HG03558 (cell line): ENCODE data around the gene IGF2BP1.

ENCODE experiments used
- ATAC-seq: cut with Tn5 transposase; IDR thresholded peaks from one replicate; pipeline ENCODE4 v1.9.1; 2021; ENCODE audit warnings: moderate number of reproducible peaks; ENCODE audit not compliant: unreplicated experiment; ENCODE audit errors: extremely low read depth

The IGF2BP1 gene

DNA sequence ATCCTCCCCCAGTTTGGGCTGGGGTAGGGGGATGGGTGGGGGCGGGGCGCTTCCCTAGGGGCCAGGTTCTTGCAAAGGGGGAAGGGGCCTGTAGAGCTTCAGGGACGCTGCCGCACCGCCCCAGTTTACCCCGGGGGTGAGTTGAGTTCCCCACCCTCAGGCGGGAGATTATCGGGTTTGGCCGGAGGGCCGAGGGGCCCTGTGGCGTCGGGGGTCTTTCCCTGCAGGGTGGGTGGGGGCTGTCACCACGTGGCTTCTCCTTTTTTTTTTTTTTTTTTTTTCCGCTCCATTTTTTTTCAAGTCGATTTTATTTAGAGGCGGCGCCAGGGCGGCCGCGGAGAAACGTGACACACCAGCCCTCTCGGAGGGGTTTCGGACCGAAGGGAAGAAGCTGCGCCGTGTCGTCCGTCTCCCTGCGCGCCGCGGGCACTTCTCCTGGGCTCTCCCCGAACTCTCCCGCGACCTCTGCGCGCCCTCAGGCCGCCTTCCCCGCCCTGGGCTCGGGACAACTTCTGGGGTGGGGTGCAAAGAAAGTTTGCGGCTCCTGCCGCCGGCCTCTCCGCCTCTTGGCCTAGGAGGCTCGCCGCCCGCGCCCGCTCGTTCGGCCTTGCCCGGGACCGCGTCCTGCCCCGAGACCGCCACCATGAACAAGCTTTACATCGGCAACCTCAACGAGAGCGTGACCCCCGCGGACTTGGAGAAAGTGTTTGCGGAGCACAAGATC is at the start of gene IGF2BP1:
Gene IGF2BP1 (plus strand): TSS at position 283 of the 724 bp plus-strand sequence. CDS start 361 bp downstream, at position 644.
- no peak for ATAC-seq

GRCh38 chr17:48951572-48951971 is 45.6 kb upstream of the IGF2BP1 start:
- ATAC-seq, result no peak

DNA sequence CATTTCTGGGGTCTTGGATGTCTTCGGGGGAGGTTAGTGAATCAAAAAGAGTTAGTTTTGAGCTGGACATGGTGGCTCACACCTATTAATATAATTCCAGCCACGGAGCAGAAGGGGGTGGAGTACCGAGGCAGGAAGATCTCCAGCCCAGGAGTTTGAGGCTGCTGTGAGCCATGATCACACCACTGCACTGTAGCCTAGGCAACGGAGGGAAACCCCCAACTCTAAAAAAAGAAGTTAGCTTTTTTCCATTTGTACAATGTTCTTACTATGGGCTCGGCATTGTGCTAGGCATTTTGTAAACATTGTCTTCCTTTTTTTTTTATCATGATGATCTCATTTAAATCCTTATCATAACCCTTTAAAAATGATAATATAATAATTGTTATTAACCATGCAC is 44.3 kb upstream of the IGF2BP1 start:
- no peak for ATAC-seq

GRCh38 chr17:48954300-48954755 is 42.9 kb upstream of the IGF2BP1 start:
- ATAC-seq, result no peak

- no peak for ATAC-seq
Measured at GRCh38 chr17:48960834-48961515, 36.2 kb upstream of the IGF2BP1 start.

DNA sequence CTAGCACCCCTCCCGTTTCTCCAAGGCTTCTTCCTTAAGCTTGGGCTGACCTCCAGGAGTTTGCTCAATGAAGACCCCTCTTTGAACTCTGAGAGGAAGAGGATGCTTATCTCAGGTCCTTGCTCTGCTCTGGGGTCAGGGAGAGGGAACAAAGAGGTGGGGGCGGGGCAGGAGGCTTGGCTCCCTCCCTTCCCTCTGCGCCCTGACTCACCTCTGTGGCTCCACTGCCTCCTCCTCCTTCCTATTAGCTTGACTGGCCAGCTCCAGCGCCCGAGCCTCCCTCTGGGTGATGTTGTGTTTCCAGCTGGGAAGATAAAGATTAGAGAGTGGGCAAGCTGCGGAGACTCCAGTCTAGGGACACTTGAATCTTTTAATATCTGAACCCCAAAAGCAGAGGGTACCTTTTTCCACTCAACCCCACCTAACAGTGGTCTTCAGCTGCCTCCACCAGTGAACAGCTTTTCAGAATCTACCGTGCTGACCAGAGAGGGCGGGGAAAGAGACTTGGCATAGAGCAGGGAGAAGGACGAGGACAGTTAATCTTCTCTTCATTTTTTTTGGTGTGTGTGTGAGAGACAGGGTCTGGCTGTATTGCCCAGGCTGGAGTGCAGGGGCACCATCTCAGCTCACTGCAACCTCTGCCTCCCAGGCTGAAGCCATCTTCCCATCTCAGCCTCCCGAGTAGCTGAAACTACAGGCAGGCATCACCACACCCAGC is 35.5 kb upstream of the IGF2BP1 start:
- ATAC-seq, result no peak

DNA sequence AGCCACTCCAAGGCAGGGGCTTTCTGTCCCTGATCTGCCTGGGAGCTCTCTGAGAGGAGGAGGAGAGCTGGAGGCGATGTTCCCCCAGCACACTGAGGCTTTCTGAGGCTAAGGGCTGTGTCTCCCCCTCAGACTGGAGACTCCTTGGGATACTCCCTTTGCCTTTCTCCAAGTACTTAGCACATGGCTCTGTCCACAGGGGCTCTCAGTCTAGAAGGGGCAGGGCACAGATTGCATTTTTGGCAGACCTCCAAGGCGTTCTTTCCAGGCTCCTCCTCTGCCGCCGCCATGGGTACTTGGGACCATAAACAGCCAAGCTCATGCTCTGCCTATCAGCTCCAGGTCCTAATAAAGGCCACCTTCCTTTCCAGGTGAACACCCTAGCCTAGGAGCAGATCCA is 27.0 kb upstream of the IGF2BP1 start:
- no peak for ATAC-seq

DNA sequence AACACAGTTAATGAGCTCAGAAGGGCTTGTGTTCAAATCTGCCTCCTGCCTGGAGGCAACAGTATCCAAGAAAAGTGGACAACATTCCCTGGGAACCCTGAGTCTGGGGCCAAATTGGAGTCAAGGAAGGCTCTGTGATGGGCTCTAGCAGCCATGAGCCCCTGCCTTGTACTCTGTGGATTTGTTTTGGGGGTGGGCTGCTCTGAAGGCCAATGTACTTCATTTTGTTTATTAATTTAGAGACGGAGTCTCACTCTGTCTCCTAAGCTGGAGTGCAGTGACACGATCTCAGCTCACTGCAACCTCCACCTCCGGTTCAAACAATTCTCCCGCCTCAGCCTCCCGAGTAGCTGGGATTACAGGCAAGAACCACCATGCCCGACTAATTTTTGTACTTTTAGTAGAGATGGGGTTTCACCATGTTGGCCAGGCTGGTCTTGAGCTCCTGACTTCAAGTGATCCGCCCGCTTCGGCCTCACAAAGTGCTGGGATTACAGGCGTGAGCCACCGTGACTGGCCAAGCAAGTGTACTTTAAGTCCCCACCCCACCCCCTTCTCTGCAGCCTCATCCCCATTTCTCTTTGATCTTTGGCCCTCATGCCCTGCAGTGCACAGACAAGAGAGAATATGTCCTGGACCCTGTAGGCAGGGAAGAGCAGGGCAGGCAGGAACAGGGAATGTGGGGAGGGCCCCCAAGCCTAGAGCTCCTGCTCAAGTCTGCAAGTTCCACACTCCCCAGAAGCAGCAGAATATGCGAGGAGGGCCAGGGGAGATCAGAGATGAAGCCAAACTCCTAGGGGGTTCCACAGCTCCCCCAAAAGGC is 26.1 kb upstream of the IGF2BP1 start:
- no peak for ATAC-seq

- ATAC-seq, result no peak
Measured at GRCh38 chr17:48972749-48973097, 24.5 kb upstream of the IGF2BP1 start.

- ATAC-seq, result no peak
Measured at GRCh38 chr17:48973806-48974205, 23.4 kb upstream of the IGF2BP1 start.

DNA sequence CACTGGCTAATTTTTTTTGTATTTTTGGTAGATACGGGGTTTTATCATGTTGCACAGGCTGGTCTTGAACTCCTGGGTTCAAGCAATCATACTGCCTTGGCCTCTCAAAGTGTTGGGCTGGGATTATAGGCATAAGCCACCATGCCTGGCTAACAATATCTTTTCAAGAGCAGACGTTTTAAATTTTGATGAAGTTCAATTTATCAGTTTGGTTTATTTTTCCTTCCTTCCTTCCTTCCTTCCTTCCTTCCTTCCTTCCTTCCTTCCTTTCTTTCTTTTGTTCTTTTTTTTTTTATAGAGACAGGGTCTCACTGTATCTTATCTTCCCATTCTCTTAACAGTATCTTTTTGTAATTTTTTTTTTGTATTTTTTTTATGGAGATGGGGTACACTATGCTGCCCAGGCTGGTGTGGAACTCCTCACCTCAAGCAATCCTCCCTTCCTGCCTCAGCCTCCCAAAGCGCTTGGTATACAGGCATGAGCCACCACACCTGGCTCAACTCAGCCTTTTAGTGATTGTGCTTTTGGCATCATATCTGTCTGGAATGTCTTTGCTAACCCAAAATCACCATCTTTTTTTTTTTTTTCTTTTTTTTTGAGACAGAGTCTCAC is 15.2 kb upstream of the IGF2BP1 start:
- no peak for ATAC-seq

DNA sequence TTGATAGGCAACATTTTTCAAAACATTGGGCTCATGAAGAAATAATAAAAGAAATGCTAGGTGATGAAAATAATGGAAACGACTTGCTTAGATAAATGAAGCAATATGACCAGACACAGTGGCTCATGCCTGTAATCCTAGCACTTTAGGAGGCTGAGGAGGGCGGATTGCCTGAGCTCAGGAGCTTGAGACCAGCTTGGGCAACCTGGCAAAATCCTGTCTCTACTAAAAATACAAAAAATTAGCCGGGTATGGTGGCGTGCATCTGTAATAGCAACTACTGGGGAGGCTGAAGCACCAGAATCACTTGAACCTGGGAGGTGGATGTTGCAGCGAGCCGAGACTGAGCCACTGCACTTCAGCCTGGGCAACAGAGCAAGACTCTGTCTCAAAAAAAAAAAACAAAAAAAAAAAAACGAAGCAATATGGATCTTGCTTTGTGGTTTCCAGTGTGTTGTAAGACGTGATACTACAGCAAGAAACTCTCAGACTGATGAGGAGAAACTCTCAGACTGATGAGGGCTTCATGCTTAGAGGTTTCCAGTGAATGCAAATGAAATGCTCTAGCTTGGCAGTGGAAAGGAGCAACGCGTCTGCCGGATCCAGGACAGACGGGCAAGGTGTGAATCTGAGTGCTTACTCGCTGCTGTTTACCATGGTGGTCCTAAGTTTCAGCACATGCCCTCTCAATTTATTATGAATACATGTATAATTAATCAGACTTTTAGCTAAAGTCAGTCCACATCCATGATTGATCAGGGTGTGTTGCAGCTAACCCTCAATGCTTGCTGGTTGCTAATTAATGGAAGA is 11.5 kb upstream of the IGF2BP1 start:
- no peak for ATAC-seq

- ATAC-seq, result no peak
Measured at GRCh38 chr17:48989100-48989499, 8.1 kb upstream of the IGF2BP1 start.

- ATAC-seq, result no peak
Measured at GRCh38 chr17:48990882-48991357, 6.3 kb upstream of the IGF2BP1 start.

DNA sequence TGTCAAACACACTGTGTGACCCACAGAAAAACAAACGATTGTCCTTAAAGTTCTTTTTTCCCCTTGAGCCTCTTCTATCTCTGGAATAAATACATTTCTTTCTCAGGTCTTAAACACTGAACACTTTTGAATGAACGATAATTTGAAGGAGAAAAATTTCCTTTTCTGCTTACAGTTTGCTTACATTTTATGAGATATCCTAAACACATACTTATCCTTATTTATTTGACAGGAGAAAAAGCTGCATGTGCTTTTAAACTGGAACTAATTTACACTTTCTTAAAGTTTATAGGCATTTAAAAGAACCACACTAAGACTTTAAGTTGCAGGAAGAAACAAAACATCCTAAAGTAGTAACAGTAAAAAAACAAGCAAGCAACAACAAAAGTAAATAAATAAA is 4.7 kb upstream of the IGF2BP1 start:
- ATAC-seq, result no peak

DNA sequence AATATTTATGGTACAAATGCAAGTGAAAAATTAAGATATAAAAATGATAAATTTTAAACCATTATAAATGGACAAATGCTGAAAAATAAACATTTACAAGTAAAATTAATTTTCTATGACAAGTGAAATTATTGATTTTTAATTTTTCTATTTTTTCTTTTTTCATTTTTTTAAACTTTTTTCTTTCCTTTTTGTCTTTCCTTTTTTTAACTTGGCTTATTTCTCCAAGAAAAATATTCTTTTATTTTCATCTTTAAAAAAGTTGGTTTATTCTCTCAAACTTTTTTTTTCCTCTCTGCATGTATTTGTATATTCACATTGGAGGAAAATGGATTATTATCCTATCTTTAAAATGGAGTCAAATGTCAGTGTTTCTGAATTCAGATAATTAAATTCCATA is 3.9 kb upstream of the IGF2BP1 start:
- ATAC-seq, result no peak

DNA sequence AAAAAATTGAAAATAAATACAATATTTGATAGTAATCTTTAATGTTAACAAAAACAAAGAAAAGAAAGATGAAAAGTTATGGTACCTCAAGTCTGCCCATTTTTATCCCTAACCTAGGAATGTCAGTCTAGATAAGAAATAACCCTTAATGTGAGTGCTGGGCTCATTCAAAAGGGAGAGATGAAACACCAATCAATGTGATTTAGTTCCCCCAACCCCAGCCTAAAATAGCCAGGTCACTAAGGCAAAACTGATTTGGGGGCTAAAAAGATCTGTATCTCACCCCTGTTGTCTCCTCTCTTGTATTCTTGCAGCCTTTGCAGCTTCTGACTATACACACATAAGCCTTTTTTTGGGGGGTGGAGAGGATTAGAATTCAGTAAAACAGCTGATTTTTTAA is 3.2 kb upstream of the IGF2BP1 start:
- ATAC-seq, result no peak

- no peak for ATAC-seq
Measured at GRCh38 chr17:48994549-48995303, 2.5 kb upstream of the IGF2BP1 start.
